Stomach (tissue), 4 donors: ENCODE data around the gene ITGA1.

Source experiments
- POLR2A ChIP-seq, 4 donors: fragments of 450-650 bp; IDR thresholded peaks; one replicate each; pipeline ENCODE4 v1.6.1; 2016; ENCODE audit warnings: antibody characterized with exemption in 4 of 4, control low read depth in 2 of 4, mild to moderate bottlenecking in 1 of 4, moderate library complexity in 1 of 4
- POLR2AphosphoS5 ChIP-seq, 3 donors: sonication (generic); formaldehyde crosslinking; IDR thresholded peaks; one replicate each; pipeline ENCODE4 v1.6.1; 2016; ENCODE audit warnings: antibody characterized with exemption in 3 of 3
- TF ChIP-seq, protein P1 (sequence below), 7 experiments: fragments of 450-650 bp in 4 of 7; fragments of 200-600 bp in 3 of 7; sonication (generic) in 3 of 7; IDR thresholded peaks; one replicate each; pipeline ENCODE4 v1.5.1; 2016 to 2019; ENCODE audit warnings: antibody characterized with exemption in 7 of 7, control low read depth in 2 of 7, mild to moderate bottlenecking in 1 of 7

DNA sequence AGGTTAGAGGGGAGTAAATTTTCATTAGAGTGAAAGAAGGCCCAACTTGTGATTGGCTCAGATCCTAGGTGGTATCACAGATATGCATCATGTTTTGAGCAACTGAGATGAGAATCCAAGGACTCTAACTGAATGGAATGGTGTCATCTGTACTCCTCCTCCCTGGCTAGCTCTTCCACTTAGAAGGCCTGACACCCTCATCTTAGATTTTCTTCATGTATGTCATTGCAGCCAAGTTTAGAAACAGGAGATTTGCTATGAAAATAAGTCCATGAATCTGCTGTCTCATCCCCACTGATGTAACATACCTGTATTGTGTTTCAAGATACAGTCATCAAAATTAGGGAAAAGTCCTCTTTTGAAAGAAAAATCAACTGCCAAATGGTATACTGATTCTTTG, 54.4 kb downstream of the ITGA1 start:
- TF ChIP-seq, protein P1, sequence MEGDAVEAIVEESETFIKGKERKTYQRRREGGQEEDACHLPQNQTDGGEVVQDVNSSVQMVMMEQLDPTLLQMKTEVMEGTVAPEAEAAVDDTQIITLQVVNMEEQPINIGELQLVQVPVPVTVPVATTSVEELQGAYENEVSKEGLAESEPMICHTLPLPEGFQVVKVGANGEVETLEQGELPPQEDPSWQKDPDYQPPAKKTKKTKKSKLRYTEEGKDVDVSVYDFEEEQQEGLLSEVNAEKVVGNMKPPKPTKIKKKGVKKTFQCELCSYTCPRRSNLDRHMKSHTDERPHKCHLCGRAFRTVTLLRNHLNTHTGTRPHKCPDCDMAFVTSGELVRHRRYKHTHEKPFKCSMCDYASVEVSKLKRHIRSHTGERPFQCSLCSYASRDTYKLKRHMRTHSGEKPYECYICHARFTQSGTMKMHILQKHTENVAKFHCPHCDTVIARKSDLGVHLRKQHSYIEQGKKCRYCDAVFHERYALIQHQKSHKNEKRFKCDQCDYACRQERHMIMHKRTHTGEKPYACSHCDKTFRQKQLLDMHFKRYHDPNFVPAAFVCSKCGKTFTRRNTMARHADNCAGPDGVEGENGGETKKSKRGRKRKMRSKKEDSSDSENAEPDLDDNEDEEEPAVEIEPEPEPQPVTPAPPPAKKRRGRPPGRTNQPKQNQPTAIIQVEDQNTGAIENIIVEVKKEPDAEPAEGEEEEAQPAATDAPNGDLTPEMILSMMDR (IDR thresholded peaks at IDR 0.05) = no peak
- TF ChIP-seq POLR2A (IDR thresholded peaks at IDR 0.05) = no peak
- TF ChIP-seq POLR2AphosphoS5 (IDR thresholded peaks at IDR 0.05) = no peak
